ENCODE data around the gene FASN.
A peak's percentile ranks its signal among the peaks of the same experiment; 100 is the strongest.

The FASN gene

DNA sequence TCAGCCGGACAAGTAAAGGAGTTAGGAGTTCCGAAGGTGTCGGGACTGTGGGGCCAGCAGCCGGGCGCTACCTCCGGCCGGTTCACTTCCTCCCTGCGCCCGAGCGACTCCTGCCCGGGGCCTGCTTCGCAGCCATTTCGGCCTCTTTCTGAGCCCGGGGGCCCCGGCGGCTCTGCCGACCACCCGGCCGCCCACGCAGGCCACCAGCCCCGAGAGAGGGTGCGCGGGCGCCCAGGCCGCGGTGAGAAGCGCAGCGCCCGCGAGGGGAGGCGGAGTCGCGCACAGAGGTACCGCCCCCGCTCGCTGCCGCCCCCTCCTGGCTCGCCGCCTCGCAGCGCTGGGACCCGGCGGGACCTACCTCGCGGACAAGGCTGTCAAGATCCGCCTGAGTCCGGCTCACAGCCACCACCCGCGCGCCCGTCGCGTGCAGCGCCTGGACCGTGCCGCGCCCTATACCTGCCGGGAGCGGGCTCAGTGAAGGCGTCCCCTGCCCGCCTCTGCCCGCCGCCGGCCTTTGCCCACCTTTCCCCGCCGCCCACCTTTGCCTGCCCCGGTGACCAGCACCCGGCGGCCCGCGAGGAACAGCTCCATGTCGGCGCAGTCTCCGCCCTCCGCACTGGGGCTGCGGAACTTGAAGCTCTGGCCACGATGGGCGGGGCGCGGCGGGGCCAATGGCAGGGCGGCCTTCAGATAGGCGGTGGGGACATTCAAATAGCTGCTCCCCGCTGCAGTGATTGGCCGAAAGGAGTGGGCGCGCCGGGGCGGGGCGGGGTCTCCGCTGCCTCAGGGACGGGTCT lies 60.7 kb downstream of the FASN start, which contains the start of gene DCXR:
DCXR (minus strand) TSS at position 606 of the 797 bp plus-strand sequence; CDS start at position 591, 15 bp downstream.
- DNase-seq = peak; percentile 93

DNA sequence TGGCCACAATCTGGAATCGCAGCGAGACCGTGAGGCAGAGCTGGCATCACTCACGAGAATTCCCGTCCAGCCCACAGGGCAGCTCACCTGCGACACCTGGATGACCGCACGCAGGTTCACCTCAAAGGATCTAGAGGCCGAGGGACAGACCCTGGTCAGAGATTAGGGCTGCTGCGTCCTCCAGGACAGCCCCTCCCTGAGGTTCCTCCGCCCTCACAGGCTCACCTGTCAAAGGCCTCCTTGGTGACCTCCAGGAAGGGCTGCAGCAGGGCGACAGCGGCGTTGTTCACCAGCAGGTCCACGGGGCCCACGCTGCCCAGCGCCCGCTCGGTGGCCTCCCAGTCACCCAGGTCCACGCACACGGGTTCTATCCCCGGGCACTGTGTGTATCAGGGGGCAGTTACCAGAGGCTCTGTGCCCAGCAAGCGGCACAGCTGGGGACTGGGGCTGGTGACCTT lies 61.4 kb downstream of the FASN start:
- DNase-seq = no peak

DNA sequence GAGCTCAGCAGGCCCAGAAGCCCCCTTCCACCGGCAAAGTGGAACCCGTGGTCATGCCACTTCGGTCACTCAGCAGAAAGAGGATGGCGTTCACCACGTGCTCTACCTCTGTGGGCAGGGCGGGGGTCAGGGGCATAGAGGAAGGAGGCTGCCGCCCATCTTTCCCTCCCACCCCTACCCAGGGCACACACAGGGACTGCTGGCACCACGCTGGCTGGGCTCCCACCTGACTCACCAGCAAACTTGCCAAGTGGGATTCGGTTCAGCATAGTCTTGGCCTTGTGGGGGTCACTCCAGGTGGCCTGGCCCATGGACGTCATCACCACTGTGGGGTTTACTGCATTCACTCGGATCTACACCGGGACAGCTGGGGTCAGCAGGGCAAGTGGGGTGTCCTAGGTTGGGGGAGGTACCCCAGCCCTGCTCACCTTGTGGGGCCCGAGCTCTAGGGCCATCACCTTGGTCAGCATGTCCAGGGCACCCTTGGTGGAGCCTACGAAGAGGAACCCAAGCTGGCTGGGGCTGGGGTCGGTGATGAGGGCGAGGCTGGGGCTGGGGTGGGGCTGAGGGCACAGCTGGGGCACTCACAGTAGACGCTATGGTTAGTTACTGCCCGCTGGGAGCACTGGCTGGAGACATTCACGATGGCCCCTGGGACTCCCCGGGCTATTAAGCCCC lies 61.9 kb downstream of the FASN start:
- no peak for DNase-seq

DNA sequence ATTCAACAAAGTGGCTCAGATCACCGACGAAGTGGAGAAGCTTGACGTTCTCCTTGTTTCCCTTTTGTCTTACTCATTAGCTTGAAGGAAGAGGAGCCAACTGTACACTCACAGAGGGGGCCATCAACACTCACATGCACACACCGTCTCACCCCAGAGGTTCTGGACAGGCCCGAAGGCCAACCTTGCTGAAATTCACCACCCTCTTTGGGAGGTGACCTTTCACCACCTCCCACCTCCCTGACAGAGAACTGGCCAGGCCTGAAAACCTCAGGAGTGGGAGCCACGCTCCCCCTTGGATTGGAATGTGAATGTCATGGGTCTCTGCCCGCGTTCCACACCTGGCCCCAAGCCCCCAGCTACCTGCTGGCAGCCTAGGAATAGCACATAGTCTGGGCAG lies 62.5 kb downstream of the FASN start:
- DNase-seq = no peak

DNA sequence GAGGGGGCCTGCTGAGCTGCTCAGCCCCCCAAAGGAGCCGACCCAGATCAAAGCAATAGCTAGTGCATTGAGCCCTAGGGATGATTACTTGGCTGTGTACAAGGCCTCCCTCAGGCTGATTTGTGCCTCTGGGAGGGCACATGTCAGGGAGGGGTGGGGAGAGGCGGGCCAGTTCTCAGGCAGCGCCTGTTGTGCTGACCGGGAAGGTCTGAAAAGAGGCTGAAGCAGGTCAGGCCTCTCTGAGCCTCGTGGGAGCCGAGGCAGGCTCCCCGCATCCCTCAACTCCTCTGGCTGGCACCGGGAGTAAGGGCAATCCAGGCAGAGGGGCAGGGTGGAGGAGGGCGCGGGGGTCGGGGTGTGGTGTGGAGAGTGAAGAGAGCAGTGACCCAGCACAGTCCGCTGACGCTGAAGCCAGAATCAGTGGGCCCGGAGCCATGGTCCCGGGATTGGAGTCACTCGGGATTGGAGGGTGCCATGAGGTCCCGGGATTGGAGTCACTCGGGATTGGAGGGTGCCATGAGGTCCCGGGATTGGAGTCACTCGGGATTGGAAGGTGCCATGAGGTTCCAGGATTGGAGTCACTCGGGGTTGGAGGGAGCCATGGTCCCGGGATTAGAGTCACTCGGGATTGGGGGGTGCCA lies 63.5 kb downstream of the FASN start:
- DNase-seq = no peak

DNA sequence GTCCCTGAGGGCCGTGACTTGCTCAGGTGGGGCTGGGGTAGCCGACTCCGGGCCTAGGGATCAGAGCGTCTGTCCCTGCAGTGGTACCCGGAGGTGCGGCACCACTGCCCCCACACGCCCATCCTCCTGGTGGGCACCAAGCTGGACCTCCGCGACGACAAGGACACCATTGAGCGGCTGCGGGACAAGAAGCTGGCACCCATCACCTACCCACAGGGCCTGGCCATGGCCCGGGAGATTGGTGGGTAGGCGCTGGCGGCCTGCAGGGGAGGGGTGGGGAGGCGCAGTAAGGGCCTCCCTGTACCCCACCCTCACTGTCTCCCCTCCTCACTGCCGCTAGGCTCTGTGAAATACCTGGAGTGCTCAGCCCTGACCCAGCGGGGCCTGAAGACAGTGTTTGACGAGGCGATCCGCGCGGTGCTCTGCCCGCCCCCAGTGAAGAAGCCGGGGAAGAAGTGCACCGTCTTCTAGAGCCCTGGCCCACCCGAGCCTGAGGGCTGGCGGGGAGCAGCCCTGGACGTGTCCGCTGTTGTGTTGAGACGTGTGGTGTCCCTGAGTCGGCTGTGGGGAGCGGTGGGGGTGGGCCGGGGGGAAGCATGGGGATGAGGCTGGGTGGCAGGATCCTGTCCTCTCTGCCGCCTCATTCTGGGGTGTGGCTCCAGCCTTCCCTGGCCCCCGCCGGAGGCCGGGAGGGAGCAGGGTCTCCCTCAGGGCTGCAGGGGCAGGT lies 64.5 kb downstream of the FASN start:
- DNase-seq = no peak

DNA sequence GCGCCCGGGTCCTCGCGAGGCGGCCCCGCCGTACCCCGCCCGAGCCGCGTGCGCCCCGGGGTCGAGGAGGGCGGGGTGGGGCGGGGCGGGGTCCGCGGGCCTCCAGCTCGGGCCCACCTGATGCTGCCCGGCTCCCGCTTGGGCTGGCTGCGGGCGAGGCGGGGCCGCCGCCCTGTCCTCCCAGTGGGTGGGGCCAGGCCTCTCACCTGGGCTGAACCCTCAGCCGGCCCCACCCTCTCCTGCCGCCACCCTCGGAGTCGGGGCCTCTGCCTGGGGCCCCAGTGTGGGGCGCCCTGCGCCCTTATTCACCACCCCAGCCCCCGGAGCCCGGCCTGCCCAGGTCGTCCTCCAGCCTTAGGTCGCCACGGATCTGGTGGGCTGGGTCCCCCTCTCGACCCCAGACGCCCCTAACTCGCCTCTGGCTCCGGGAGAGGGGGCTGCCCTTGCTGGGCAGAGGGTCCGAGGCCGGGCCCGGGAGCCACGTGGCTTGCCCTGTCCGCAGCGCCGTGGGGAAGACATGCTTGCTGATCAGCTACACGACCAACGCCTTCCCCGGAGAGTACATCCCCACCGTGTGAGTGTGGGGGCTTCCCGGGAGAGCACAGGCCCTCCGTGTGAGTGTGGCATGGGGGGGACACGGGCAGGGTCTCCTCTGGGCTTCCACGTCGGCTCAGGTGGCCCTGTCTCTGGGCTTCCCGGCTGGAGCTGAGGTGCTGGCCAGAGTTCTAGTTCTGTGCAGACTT lies 66.0 kb downstream of the FASN start:
- DNase-seq = no peak

DNA sequence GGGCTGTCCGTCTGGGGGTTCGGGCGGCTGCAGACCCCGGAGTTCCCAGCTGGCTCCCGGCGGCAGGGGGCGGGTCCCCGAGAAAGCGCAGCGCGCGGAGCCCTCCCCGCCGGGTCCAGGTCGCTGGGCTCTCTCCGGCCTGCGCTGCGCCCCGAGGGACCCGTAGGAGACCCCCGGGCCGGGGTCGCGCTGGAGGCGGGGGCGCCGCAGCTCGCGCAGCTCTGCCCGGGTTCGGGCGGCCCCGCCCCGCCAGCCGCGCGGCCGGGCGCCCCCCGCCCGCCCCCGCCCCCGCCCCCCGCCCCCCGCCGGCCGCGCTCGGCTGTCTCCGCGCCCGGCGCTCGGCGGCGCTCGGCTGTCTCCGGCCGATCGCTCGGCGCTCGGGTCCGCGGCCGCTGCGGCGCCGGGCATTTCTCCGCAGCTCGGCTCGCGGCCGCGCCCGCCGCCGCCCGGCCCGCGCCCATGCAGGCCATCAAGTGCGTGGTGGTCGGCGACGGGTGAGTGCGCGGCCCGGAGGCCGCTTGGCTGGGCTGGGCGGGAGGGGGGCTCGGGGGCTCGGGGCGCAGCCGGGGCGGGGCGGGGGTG lies 66.6 kb downstream of the FASN start, which contains the start of gene RAC3:
RAC3 (plus strand) TSS at position 376 of the 582 bp plus-strand sequence; CDS start at position 460, 84 bp downstream.
- no peak for DNase-seq

DNA sequence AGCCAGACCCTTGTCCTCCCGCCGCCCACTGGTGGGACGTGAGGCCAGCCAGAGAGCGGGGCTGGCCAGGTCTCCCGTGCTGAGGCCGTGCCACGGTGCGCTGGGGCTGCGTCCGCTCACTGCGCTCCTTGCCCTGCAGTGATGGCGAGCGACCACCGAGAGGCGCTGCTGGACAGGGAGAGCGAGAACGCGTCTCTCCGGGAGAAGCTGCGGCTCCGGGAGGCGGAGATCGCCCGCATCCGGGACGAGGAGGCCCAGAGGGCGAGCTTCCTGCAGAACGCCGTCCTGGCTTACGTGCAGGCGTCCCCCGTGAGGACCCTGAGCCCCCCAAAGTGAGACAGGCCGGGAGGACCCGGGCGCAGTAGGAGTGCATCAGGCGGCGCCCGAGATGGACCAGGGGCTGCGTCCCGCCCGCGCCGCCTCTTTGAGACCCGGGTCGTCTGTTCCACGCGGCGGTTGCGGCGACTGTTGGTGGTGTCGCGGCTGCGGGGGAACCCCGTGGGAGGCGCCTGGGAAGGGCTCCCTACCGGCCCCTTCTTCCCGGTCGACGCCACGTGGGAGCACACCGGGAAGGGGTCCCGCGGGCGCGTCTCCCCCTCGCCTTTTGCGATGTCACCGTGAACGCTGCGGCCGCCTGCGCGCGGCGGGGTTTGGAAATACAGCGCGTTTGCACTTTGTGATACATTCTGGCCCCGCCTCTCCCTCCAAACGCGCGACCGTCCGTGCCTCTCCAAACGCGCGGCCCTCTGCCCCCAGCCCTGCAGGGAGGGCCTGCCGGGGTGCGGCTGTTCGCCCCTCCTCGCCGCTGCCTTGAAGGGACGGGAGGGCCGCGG lies 67.3 kb downstream of the FASN start:
- DNase-seq = peak; percentile 75

DNA sequence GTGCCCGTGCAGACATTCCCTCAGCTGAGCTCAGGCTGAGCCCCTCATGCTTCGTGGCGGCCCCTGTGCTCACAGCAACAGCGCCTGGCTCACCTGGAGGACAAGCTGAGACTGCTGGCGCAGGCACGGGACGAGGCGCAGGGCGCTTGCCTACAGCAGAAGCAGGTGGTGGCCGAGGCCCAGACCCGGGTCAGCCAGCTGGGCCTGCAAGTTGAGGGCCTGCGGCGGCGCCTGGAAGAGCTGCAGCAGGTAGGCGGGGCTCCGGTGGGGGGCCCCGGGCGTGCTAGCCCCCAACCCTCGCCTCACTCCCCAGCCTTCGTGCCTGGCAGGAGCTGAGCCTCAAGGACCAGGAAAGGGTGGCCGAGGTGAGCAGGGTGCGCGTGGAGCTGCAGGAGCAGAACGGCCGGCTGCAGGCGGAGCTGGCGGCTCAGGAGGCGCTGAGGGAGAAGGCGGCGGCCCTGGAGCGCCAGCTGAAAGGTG lies 68.0 kb downstream of the FASN start:
- no peak for DNase-seq

DNA sequence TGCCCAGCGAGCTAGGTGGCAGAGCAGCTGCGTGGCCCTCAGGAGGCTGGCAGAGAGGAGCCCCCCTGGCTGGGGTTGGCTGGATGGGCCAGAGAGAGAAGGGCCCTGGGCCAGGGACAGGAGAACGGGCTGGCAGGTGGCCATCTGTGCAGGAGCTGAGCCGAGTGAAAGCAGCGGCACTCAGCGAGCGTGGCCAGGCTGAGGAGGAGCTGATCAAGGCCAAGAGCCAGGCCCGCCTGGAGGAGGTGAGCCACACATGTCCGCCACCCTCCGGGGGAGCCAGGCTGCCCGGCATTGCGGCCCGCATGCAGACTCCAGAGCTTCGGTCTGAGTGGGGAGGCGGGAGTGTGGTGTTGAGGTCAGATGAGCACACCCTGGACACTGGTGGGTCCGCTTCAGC lies 68.6 kb downstream of the FASN start:
- DNase-seq = no peak

DNA sequence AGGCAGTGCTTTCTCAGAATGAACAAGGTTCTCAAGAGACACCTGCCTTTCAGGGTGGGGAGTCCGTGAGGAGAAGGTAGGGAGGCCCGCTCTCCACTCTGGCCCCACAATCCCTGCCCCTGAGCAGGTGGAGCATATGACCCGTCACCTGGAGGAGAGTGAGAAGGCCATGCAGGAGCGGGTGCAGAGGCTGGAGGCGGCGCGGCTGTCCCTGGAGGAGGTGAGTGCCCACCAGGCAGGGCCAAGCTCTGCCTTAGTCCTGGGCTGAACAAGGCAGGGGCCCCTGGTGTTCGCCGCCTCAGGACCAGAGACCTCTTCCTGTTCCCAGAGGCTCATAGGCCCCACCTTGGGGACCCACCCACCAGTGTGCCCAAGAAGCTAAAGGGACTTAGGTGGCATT lies 69.1 kb downstream of the FASN start:
- no peak for DNase-seq
